AG20443 (cell line): ENCODE results near the gene JAK1.

Source experiments
- DNase-seq: peaks from one replicate; pipeline ENCODE4 v3.0.0; 2012; ENCODE audit warnings: low spot score, mixed read lengths

JAK1 gene

GRCh38 chr1:64891448-64891825 is 74.9 kb downstream of the JAK1 start:
- no peak for DNase-seq

- no peak for DNase-seq
Observed at GRCh38 chr1:64890699-64891447, 75.5 kb downstream of the JAK1 start.

- DNase-seq = no peak
Observed at GRCh38 chr1:64887689-64888217, 78.6 kb downstream of the JAK1 start.

GRCh38 chr1:64886877-64887276 is 79.5 kb downstream of the JAK1 start:
- DNase-seq = no peak

- no peak for DNase-seq
Observed at GRCh38 chr1:64885648-64886047, 80.7 kb downstream of the JAK1 start.

- no peak for DNase-seq
Observed at GRCh38 chr1:64884261-64885040, 81.9 kb downstream of the JAK1 start.

GRCh38 chr1:64882574-64883255 is 83.6 kb downstream of the JAK1 start:
- DNase-seq = no peak

- DNase-seq = peak; percentile 47
Observed at GRCh38 chr1:64881281-64881680, 85.1 kb downstream of the JAK1 start.

GRCh38 chr1:64880449-64880848 is 85.9 kb downstream of the JAK1 start:
- no peak for DNase-seq

- no peak for DNase-seq
Observed at GRCh38 chr1:64878931-64879611, 87.3 kb downstream of the JAK1 start.

GRCh38 chr1:64878090-64878489 is 88.3 kb downstream of the JAK1 start:
- no peak for DNase-seq

GRCh38 chr1:64877598-64877997 is 88.8 kb downstream of the JAK1 start:
- no peak for DNase-seq

GRCh38 chr1:64877151-64877550 is 89.2 kb downstream of the JAK1 start:
- DNase-seq = no peak

GRCh38 chr1:64875606-64876005 is 90.7 kb downstream of the JAK1 start:
- DNase-seq = no peak

- DNase-seq = no peak
Observed at GRCh38 chr1:64875101-64875500, 91.2 kb downstream of the JAK1 start.

- no peak for DNase-seq
Observed at GRCh38 chr1:64874666-64875065, 91.7 kb downstream of the JAK1 start.

GRCh38 chr1:64873576-64873975 is 92.8 kb downstream of the JAK1 start:
- no peak for DNase-seq

GRCh38 chr1:64872067-64872466 is 94.3 kb downstream of the JAK1 start:
- no peak for DNase-seq

GRCh38 chr1:64871256-64871655 is 95.1 kb downstream of the JAK1 start:
- DNase-seq = no peak

GRCh38 chr1:64867266-64867665 is 99.1 kb downstream of the JAK1 start:
- no peak for DNase-seq

- DNase-seq = no peak
Observed at GRCh38 chr1:64866689-64867088, 99.7 kb downstream of the JAK1 start.

- no peak for DNase-seq
Observed at GRCh38 chr1:64865105-64865757, 101.1 kb downstream of the JAK1 start.
